HepG2 (cell line): Measurements from ENCODE around the gene CD180. TPM values are rescaled to one million over a fixed set of nuclear protein-coding genes. Genes with fewer than 3 reads are reported as not detected.

ENCODE experiments used
- ATAC-seq: fragments of 200-7000 bp; cut with Tn5 transposase; 3 replicates; pipeline ENCODE4 v1.9.1; 2020; ENCODE audit warnings: mild to moderate bottlenecking, moderate library complexity
- BruUV-seq: library from RNA; stranded (reverse); fragments of 400-500 nt; replicated peaks from 2 replicates; lab custom pipeline; 2021; lab: Mats Ljungman, UMichigan
- CTCF ChIA-PET: fragments of 300-600 bp; formaldehyde crosslinking; extraction: SDS; loops from one replicate; lab custom pipeline; 2021; ENCODE audit warnings: low total read pairs, inconsistent platforms, low intra/inter-chr PET ratio; lab: Yijun Ruan, JAX
- POLR2A ChIA-PET: fragments of 350-600 bp; sonication (Branson Sonifier 250); formaldehyde crosslinking; loops from one replicate; lab custom pipeline; 2020; ENCODE audit warnings: antibody characterized with exemption, inconsistent platforms; lab: Yijun Ruan, JAX
- DNase-seq: peaks from one replicate; pipeline ENCODE4 v3.0.0-alpha.2; 2015; ENCODE audit warnings: low spot score
- FAIRE-seq: peaks from 3 replicates; lab custom pipeline; 2011; peaks lifted over from hg19 to GRCh38; lab: Jason Lieb, UNC
- H2AFZ ChIP-seq: one replicate; pipeline ENCODE4 v1.6.1; 2011; ENCODE audit warnings: low read length, inconsistent platforms
- H3K27ac ChIP-seq: fragments of 300-600 bp; 3 replicates; pipeline ENCODE4 v1.8.0; 2011; ENCODE audit warnings: mixed run types, mild to moderate bottlenecking, mixed read lengths, low read length, inconsistent platforms; ENCODE audit not compliant: insufficient read depth; ENCODE audit errors: extremely low read length
- H3K27me3 ChIP-seq, 2 experiments: fragments of 200-600 bp in 1 of 2; 2 replicates in 1 of 2; 3 replicates in 1 of 2; pipeline versions ENCODE4 v1.6.0 to v1.8.0; 2011; ENCODE audit warnings: low read length in 2 of 2, mild to moderate bottlenecking in 2 of 2, moderate library complexity in 2 of 2, inconsistent platforms in 1 of 2; ENCODE audit not compliant: insufficient read depth in 2 of 2, control insufficient read depth in 1 of 2
- H3K36me3 ChIP-seq, 2 experiments: fragments of 200-600 bp in 1 of 2; replicated peaks in 1 of 2; 2 replicates in 1 of 2; 3 replicates in 1 of 2; pipeline versions ENCODE4 v1.5.1 to v1.8.0; 2011; ENCODE audit warnings: low read length in 2 of 2, inconsistent platforms in 1 of 2; ENCODE audit not compliant: insufficient read depth in 2 of 2, control insufficient read depth in 1 of 2
- H3K4me1 ChIP-seq: 2 replicates; pipeline ENCODE4 v1.5.1; 2012; ENCODE audit warnings: low read length, inconsistent platforms; ENCODE audit not compliant: insufficient read depth
- H3K4me2 ChIP-seq: 2 replicates; pipeline ENCODE4 v1.6.0; 2011; ENCODE audit warnings: low read depth, low read length, inconsistent platforms
- H3K4me3 ChIP-seq, 3 experiments: fragments of 200-600 bp in 1 of 3; sonication (generic), shearing (Covaris generic) in 1 of 3; replicated peaks in 1 of 3; 2 replicates each; pipeline ENCODE4 v1.5.1; 2011 to 2016; ENCODE audit warnings: low read length in 3 of 3, inconsistent platforms in 2 of 3, low read depth in 2 of 3, mild to moderate bottlenecking in 2 of 3, control low read depth in 1 of 3, mixed read lengths in 1 of 3; ENCODE audit not compliant: insufficient read depth in 1 of 3
- H3K79me2 ChIP-seq: one replicate; pipeline ENCODE4 v1.6.1; 2011; ENCODE audit warnings: low read length, inconsistent platforms; ENCODE audit not compliant: insufficient read depth
- H3K9ac ChIP-seq: 2 replicates; pipeline ENCODE4 v1.6.0; 2011; ENCODE audit warnings: mild to moderate bottlenecking, low read depth, low read length, inconsistent platforms; ENCODE audit not compliant: insufficient read depth
- H3K9me3 ChIP-seq: 2 replicates; pipeline ENCODE4 v1.5.1; 2012; ENCODE audit warnings: mild to moderate bottlenecking, low read length
- H4K20me1 ChIP-seq: 2 replicates; pipeline ENCODE4 v1.6.0; 2011; ENCODE audit warnings: inconsistent platforms, mild to moderate bottlenecking, low read length, moderate library complexity; ENCODE audit not compliant: insufficient read depth
- ZNF577 ChIP-seq: sonication (generic); formaldehyde crosslinking; IDR thresholded peaks from 2 replicates; pipeline ENCODE4 v1.4.0; 2020; ENCODE audit warnings: mild to moderate bottlenecking, low read depth, missing genetic modification reagents, borderline replicate concordance
- ZNF615 ChIP-seq: sonication (generic); formaldehyde crosslinking; IDR thresholded peaks from 2 replicates; pipeline ENCODE4 v1.5.0; 2020; ENCODE audit warnings: mild to moderate bottlenecking, missing genetic modification reagents, borderline replicate concordance
- ZSCAN20 ChIP-seq: sonication (generic); formaldehyde crosslinking; IDR thresholded peaks from 2 replicates; pipeline ENCODE4 v1.4.0; 2020; ENCODE audit warnings: missing genetic modification reagents, mild to moderate bottlenecking, borderline replicate concordance
- in situ Hi-C: cut with HindIII; loops from 2 replicates; pipeline ENCODE4 v1.10.0; 2017; ENCODE audit warnings: low pct_unique_long_range_greater_than_20kb; ENCODE audit not compliant: extremely low pct_ligation_motif_present
- intact Hi-C: fragments of 100-400 bp; cut with micrococcal nuclease; formaldehyde crosslinking; loops from one replicate; pipeline ENCODE4 v1.10.0; 2022; ENCODE audit not compliant: unreplicated experiment
- polyA plus RNA-seq, 8 experiments: library from polyadenylated mRNA; depleted of rRNA in 3 of 8; stranded (reverse) in 7 of 8; unstranded in 1 of 8; fragments of >200 nt; fragmentation: Illumina TruSeq in 4 of 8; extraction: Trizol in 4 of 8; gene quantifications; 2 replicates each; pipeline versions ENCODE4 v1.2.1 to v1.2.3, GENCODE V29; 2011 to 2016; ENCODE audit warnings: low read depth in 4 of 8, missing spikeins in 1 of 8, mixed read lengths in 1 of 8; ENCODE audit not compliant: insufficient read depth in 1 of 8
- total RNA-seq, 5 experiments: library from RNA; depleted of rRNA; stranded (reverse); fragments of >200 nt; fragmentation: Illumina TruSeq; extraction: Trizol; gene quantifications; 2 replicates each; pipeline ENCODE4 v1.2.3, GENCODE V29; 2016; ENCODE audit warnings: low read depth in 1 of 5
- TF ChIP-seq, protein P1 (sequence below): sonication (generic); formaldehyde crosslinking; IDR thresholded peaks from 2 replicates; pipeline ENCODE4; 2020; ENCODE audit warnings: missing genetic modification reagents, mild to moderate bottlenecking, borderline replicate concordance
- TF ChIP-seq, protein P2 (sequence below): sonication (generic); formaldehyde crosslinking; IDR thresholded peaks from 2 replicates; pipeline ENCODE4 v1.4.0; 2020; ENCODE audit warnings: mild to moderate bottlenecking, missing genetic modification reagents

CD180 gene
- total and polyA plus RNA-seq, 2 of the 13 experiments (the other 11 are each of a cell fraction or from before 2014, with no cell fraction given), result not detected

- TF ChIP-seq ZNF615, result no peak
- TF ChIP-seq ZSCAN20 (CRISPR knock-in tag), result no peak
Observed at GRCh38 chr5:67243349-67243748, 46.8 kb upstream of the CD180 start (continued).

- ATAC-seq, result no peak
- H3K79me2 ChIP-seq, result no peaks in the 10 kb centered on the region
- H3K36me3 ChIP-seq, result no peaks in the 10 kb centered on the region
- H3K27ac ChIP-seq, result no peak overlapping the region
- H3K9me3 ChIP-seq, result no peaks in the 10 kb centered on the region
- H3K4me3 ChIP-seq, result no peak overlapping the region
- intact Hi-C loops, result loop anchor here (10.0 kb wide), 1 partner anchor 253 kb away; no protein-coding TSS in a partner anchor
- H2AFZ ChIP-seq, result no peak overlapping the region
- CTCF ChIA-PET, result no interaction called here
- no peaks in the 10 kb centered on the region for H3K27me3 ChIP-seq
- TF ChIP-seq ZNF577, result no peak
- TF ChIP-seq, protein P1, sequence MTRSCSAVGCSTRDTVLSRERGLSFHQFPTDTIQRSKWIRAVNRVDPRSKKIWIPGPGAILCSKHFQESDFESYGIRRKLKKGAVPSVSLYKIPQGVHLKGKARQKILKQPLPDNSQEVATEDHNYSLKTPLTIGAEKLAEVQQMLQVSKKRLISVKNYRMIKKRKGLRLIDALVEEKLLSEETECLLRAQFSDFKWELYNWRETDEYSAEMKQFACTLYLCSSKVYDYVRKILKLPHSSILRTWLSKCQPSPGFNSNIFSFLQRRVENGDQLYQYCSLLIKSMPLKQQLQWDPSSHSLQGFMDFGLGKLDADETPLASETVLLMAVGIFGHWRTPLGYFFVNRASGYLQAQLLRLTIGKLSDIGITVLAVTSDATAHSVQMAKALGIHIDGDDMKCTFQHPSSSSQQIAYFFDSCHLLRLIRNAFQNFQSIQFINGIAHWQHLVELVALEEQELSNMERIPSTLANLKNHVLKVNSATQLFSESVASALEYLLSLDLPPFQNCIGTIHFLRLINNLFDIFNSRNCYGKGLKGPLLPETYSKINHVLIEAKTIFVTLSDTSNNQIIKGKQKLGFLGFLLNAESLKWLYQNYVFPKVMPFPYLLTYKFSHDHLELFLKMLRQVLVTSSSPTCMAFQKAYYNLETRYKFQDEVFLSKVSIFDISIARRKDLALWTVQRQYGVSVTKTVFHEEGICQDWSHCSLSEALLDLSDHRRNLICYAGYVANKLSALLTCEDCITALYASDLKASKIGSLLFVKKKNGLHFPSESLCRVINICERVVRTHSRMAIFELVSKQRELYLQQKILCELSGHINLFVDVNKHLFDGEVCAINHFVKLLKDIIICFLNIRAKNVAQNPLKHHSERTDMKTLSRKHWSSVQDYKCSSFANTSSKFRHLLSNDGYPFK, result no peak
- TF ChIP-seq, protein P2, sequence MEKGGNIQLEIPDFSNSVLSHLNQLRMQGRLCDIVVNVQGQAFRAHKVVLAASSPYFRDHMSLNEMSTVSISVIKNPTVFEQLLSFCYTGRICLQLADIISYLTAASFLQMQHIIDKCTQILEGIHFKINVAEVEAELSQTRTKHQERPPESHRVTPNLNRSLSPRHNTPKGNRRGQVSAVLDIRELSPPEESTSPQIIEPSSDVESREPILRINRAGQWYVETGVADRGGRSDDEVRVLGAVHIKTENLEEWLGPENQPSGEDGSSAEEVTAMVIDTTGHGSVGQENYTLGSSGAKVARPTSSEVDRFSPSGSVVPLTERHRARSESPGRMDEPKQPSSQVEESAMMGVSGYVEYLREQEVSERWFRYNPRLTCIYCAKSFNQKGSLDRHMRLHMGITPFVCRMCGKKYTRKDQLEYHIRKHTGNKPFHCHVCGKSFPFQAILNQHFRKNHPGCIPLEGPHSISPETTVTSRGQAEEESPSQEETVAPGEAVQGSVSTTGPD (CRISPR knock-in tag), result no peak
- TF ChIP-seq, all 625 proteins: peak for 0
- DNase-seq, result no peak
- H3K4me2 ChIP-seq, result no peak overlapping the region
- in situ Hi-C loops, result no loop called here
- no peak for FAIRE-seq
- H3K4me1 ChIP-seq, result peaks cover 26% of the 10 kb centered on the region
- no peaks in the 10 kb centered on the region for H4K20me1 ChIP-seq
- H3K9ac ChIP-seq, result no peak overlapping the region
- BruUV-seq, result no TSS peak
- POLR2A ChIA-PET, result no interaction called here
Observed at GRCh38 chr5:67241326-67241725, 44.7 kb upstream of the CD180 start.
